GM21367 (cell line): Measurements from ENCODE around the gene SSR2.

ENCODE experiments used
- ATAC-seq: cut with Tn5 transposase; IDR thresholded peaks from one replicate; pipeline ENCODE4 v1.9.1; 2021; ENCODE audit not compliant: unreplicated experiment

Gene SSR2

DNA sequence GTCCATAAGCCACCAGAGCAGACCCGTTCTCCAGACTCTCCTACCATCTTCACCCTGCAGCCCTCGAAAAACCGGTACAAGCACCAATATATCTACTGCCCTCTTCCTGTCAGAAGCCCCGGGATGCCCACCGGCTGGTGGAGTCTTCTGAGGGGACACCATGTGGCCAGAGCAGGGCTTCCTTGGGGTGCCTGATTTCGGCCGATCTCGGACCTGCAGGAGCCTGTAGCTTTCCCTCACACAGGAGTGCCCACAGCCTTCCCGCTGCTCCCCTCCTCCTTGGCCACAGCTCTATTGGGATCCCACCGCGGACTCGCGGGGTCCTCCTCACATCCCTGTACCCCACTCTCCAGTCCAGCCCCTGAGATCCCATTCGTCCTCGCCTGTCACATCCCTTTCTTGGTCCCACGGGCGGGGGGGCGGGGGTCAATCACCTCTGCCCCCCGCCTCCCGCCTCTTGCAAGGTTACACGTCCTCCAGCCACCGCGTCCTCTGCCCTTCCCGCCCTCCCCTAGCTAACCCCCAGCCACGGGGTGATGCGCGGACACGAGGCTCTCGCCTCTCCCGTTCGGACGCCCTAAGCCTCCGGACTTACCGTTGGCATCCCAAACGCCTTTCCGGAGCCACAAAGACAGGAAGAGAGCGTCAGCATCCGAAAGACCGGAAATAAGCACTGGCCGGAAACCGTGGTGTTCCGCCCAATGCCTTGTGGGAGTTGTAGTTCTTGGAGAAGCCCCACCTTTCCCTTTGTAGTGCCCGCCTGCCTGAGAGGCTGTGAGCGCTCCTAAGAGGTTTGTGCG lies at the start of gene SSR2:
Gene SSR2, minus strand, starts transcription at position 659 of the 800 bp plus-strand sequence. CDS start 784 bp downstream, outside the sequence.
- peak; percentile 89 for ATAC-seq

- ATAC-seq: no peak
Observed at GRCh38 chr1:156070548-156070947, 49.8 kb upstream of the SSR2 start.

DNA sequence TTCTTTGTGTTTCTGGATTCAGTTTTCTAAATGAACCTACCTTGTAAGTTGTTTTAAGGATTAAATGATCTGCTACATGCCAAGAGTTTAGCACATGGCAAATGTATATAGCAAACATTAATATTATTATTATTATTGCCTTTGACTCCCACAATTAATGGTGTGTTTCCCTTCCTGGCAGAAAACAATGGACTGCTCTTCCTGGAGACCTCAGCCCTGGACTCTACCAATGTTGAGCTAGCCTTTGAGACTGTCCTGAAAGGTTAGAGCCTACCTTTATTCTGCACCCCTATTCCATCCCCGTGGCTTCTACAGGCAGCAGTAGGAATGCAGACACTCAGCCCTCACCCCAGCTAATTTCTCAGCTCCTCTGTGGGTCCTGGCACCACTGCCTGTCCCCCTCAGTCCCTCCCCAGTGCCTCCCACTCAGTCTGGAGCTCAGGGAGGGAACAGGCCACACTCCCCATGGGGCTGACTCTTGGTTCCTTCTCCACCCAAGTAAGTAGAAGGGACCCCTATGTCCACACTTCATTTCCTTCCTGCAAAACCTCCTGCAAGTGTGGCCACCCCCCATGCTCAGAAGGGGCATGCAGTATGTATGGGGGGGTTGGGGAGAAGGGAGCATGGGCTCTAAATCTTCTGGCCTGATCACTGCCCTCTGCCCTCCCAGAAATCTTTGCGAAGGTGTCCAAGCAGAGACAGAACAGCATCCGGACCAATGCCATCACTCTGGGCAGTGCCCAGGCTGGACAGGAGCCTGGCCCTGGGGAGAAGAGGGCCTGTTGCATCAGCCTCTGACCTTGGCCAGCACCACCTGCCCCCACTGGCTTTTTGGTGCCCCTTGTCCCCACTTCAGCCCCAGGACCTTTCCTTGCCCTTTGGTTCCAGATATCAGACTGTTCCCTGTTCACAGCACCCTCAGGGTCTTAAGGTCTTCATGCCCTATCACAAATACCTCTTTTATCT lies 49.0 kb upstream of the SSR2 start:
- no peak for ATAC-seq

- no peak for ATAC-seq
Observed at GRCh38 chr1:156067262-156067661, 46.5 kb upstream of the SSR2 start.

GRCh38 chr1:156065871-156066270 lies 45.1 kb upstream of the SSR2 start:
- ATAC-seq: no peak

DNA sequence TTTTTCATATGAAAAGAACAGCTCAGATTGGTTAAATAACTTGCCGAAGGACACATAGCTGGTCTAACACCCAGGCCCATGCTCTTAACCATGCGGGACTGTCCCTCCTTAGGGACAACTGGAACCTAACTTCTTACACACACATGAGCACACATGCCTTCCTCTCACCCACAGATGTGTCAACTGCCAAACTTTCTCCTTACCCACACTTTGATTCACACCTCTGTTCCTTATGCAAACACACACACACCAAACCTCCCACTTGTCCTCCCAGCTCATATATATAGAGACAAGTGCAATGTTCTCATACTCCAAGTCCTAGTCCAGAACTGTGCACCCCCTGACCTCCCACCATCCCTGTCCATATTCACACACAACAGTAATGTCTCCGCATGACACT lies 44.5 kb upstream of the SSR2 start:
- no peak for ATAC-seq

- no peak for ATAC-seq
Observed at GRCh38 chr1:156064615-156065014, 43.9 kb upstream of the SSR2 start.

GRCh38 chr1:156063997-156064285 lies 43.2 kb upstream of the SSR2 start:
- ATAC-seq: no peak

GRCh38 chr1:156062189-156062588 lies 41.4 kb upstream of the SSR2 start:
- no peak for ATAC-seq

- ATAC-seq: no peak
Observed at GRCh38 chr1:156060937-156061636, 40.3 kb upstream of the SSR2 start, which contains the start of gene RAB25. Gene RAB25, plus strand, starts transcription at chr1:156061160. Its CDS starts 241 bp downstream, at chr1:156061401.

GRCh38 chr1:156056326-156056849 lies 35.6 kb upstream of the SSR2 start:
- ATAC-seq: no peak

GRCh38 chr1:156055281-156056048 lies 34.7 kb upstream of the SSR2 start:
- no peak for ATAC-seq

- ATAC-seq: peak; percentile 60
Observed at GRCh38 chr1:156054500-156055280, 33.9 kb upstream of the SSR2 start, which contains the start of gene LAMTOR2. Gene LAMTOR2, plus strand, starts transcription at chr1:156054782. Its CDS starts 108 bp downstream, at chr1:156054890.

GRCh38 chr1:156053768-156054499 lies 33.2 kb upstream of the SSR2 start, which contains the start of gene UBQLN4:
Gene UBQLN4, minus strand, starts transcription at chr1:156053798. Its CDS starts 97 bp downstream, at chr1:156053701.
- ATAC-seq: no peak

DNA sequence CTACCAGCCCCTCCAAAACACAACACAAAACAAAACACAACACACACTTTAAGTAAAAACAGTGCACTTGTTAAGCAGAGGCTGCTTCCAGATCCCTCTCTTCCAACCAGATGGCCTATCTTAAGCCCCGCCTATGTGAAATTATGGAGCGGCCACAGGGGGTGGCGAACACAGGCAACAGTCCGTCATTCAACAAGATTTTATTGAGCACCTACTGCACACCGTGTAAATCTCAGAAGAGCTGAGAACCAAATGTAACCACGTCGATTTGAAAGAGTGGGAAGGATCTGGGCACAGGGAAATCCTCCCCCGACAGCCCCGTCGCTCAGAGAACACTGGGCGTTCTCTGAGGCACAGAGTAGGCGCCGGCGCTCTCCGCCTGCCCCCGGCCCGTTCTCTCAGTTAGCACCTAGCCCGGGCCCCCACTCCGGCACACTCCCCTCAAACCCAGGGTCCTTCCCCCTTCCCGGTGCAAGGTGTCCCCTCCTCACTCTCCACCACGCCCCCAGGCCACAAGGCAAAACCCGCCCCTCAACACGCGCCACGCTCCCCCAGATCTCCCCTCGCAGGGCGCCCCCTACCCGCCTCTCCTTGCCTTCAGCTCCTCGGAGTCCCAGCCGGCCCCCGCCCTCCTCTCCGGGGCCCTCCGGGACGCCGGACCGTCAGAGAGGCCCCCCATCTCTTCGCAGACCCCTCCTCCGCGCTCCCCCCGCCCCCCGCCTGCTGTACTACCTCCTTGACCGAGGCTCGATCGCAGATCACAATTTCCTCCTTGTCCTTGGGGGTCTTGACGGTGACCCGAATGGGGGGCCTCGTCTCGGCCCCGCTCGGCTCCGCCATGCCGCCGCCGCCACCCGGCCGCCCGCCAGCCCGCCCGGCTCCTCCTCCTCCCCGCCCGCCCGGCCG lies 32.4 kb upstream of the SSR2 start:
- no peak for ATAC-seq

DNA sequence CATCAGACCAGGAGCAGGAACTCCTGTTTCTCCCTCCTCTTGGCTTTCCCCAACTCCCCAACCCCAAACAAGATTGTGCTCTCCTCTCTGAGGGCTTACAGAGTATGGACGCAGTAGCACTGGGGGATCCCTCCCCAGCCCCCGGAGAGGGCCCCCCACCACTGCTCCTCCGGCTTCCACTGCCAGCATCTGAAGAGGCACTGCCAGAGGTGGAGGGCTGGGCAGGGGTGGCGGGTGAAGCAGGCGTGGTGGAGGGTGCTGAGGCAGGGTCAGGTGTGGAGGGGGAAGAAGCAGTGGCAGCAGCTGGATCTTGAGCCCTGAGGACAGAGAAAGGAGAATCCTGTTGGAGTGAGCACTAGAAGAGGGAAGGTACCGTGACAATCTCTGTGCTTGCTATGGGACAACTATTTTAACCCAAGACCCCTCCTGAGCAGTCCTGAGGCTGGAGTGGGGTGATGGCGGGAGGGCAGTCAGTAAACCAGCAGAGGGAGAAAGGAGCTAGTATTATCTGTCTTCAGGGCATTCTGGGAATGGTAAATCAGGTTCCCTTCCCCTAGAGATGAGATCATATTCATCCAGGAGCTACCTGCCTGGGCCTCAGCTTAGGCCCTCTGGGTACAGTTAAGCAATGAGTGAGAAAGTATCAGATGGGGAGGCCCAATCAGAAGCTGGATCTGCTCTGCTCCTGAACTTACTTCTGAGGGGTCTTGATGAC lies 30.4 kb upstream of the SSR2 start:
- no peak for ATAC-seq

- no peak for ATAC-seq
Observed at GRCh38 chr1:156050376-156050775, 29.6 kb upstream of the SSR2 start.
